GM23338 (cell line): ENCODE measurements around the gene MTHFR. TPM values are rescaled to one million over a fixed set of nuclear protein-coding genes. Genes with fewer than 3 reads are reported as not detected.

ENCODE experiments used
- ATAC-seq: fragments of 200-7000 bp; cut with Tn5 transposase; 3 replicates; pipeline ENCODE4 v1.9.1; 2020
- DNase-seq: peaks from one replicate; pipeline ENCODE4 v3.0.0-alpha.2; 2015; ENCODE audit warnings: low spot score
- H2AFZ ChIP-seq: fragments of 200-600 bp; sonication (generic); 2 replicates; pipeline ENCODE4 v1.8.0; 2016; ENCODE audit warnings: antibody characterized with exemption, mild to moderate bottlenecking, moderate library complexity
- H3F3A ChIP-seq: fragments of 200-600 bp; sonication (generic); replicated peaks from 2 replicates; pipeline ENCODE4 v1.8.0; 2017; ENCODE audit warnings: antibody characterized with exemption, mixed run types, low read depth
- H3K27ac ChIP-seq: fragments of 200-600 bp; sonication (generic); 2 replicates; pipeline ENCODE4 v1.6.1; 2016; ENCODE audit warnings: low read depth
- H3K27me3 ChIP-seq: fragments of 200-600 bp; sonication (generic); 2 replicates; pipeline ENCODE4 v1.8.0; 2016; ENCODE audit warnings: mild to moderate bottlenecking, mixed run types, moderate library complexity; ENCODE audit not compliant: insufficient read depth
- H3K36me3 ChIP-seq: fragments of 200-600 bp; sonication (generic); 2 replicates; pipeline ENCODE4 v1.8.0; 2016; ENCODE audit warnings: mild to moderate bottlenecking; ENCODE audit not compliant: insufficient read depth
- H3K4me1 ChIP-seq: fragments of 200-600 bp; sonication (generic); 2 replicates; pipeline ENCODE4 v1.8.0; 2016; ENCODE audit warnings: mild to moderate bottlenecking, moderate library complexity; ENCODE audit not compliant: insufficient read depth
- H3K4me2 ChIP-seq: fragments of 200-600 bp; sonication (generic); 2 replicates; pipeline ENCODE4 v1.7.1; 2017; ENCODE audit warnings: mixed run types
- H3K4me3 ChIP-seq: fragments of 200-600 bp; sonication (generic); 2 replicates; pipeline ENCODE4 v1.6.1; 2016; ENCODE audit warnings: mixed run types
- H3K79me2 ChIP-seq: fragments of 200-600 bp; sonication (generic); replicated peaks from 2 replicates; pipeline ENCODE4 v1.8.0; 2017; ENCODE audit warnings: mild to moderate bottlenecking; ENCODE audit not compliant: insufficient read depth
- H3K9me2 ChIP-seq: fragments of 200-600 bp; sonication (generic); 2 replicates; pipeline ENCODE4 v1.8.0; 2017; ENCODE audit not compliant: insufficient read depth
- H4K20me1 ChIP-seq: fragments of 200-600 bp; sonication (generic); replicated peaks from 2 replicates; pipeline ENCODE4 v1.8.0; 2017; ENCODE audit warnings: mild to moderate bottlenecking; ENCODE audit not compliant: insufficient read depth
- H3K27ac Mint-ChIP-seq: 2 replicates; pipeline ENCODE4 v1.8.0; 2020; ENCODE audit warnings: inconsistent platforms, mild to moderate bottlenecking, moderate library complexity, mixed read lengths
- H3K27me3 Mint-ChIP-seq: 3 replicates; pipeline ENCODE4 v1.8.0; 2022; ENCODE audit warnings: low read depth, mild to moderate bottlenecking, moderate library complexity, mixed read lengths, inconsistent platforms; ENCODE audit not compliant: insufficient read depth, poor library complexity
- H3K36me3 Mint-ChIP-seq: 3 replicates; pipeline ENCODE4 v1.8.0; 2021; ENCODE audit warnings: low read depth, mild to moderate bottlenecking, inconsistent platforms, moderate library complexity, mixed read lengths
- H3K4me1 Mint-ChIP-seq: 3 replicates; pipeline ENCODE4 v1.8.0; 2020; ENCODE audit warnings: mild to moderate bottlenecking, inconsistent platforms, mixed read lengths
- H3K4me3 Mint-ChIP-seq: 3 replicates; pipeline ENCODE4 v1.8.0; 2021; ENCODE audit warnings: moderate library complexity, mild to moderate bottlenecking, inconsistent platforms, mixed read lengths
- H3K9me3 Mint-ChIP-seq: 3 replicates; pipeline ENCODE4 v1.8.0; 2020; ENCODE audit warnings: moderate library complexity, mild to moderate bottlenecking, inconsistent platforms, mixed read lengths
- EZH2phosphoT487 ChIP-seq: fragments of 200-600 bp; sonication (generic); IDR thresholded peaks from one replicate; pipeline ENCODE4 v1.8.1; 2018; ENCODE audit warnings: antibody characterized with exemption; ENCODE audit not compliant: unreplicated experiment
- REST ChIP-seq: IDR thresholded peaks from one replicate; pipeline ENCODE4 v1.6.1; 2018; ENCODE audit warnings: antibody characterized with exemption; ENCODE audit not compliant: unreplicated experiment
- ZNF114 ChIP-seq: fragments of 250-450 bp; sonication (Bioruptor Pico); IDR thresholded peaks from 2 replicates; pipeline ENCODE4 v1.5.0; 2020; ENCODE audit warnings: mild to moderate bottlenecking, moderate library complexity
- ZNF462 ChIP-seq: fragments of 250-450 bp; sonication (Bioruptor Pico); IDR thresholded peaks from 2 replicates; pipeline ENCODE4 v1.5.0; 2020; ENCODE audit warnings: mild to moderate bottlenecking, moderate library complexity
- polyA plus RNA-seq: library from polyadenylated mRNA; unstranded; fragments of >200 nt; fragmentation: Nextera tagmentation; extraction: Ambion mirVana; gene quantifications from 2 replicates; pipeline ENCODE4 v1.2.1, GENCODE V29; 2016
- total RNA-seq: library from RNA; depleted of rRNA; stranded (reverse); fragments of >200 nt; shearing (Covaris generic); gene quantifications from 2 replicates; pipeline ENCODE4 v1.2.3, GENCODE V29; 2014

The MTHFR gene
- total and polyA plus RNA-seq, 2 experiments from 2014 or later, result 6.9 to 21.6 TPM

- no peak for TF ChIP-seq ZNF462 (CRISPR knock-in tag)
Measured at GRCh38 chr1:11778844-11779623, 26.7 kb downstream of the MTHFR start (continued).

- Histone ChIP-seq H3F3A (0 out of 2 replicates have a peak, but pooled peaks cover 2% of the 10 kb centered on the region), H3K4me3 (no peak overlapping the region), H3K36me3 (no peaks in the 10 kb centered on the region), H3K4me1 (no peaks in the 10 kb centered on the region), H4K20me1 (no peaks in the 10 kb centered on the region), H2AFZ (no peak overlapping the region), H3K4me2 (no peak overlapping the region), H3K27me3 (no peaks in the 10 kb centered on the region), H3K9me2 (no peaks in the 10 kb centered on the region), H3K27ac (no peak overlapping the region), H3K79me2 (no peaks in the 10 kb centered on the region)
- H3K4me3 Mint-ChIP-seq, result no peak overlapping the region
- peaks cover 6% of the 10 kb centered on the region for H3K27me3 Mint-ChIP-seq
- H3K27ac Mint-ChIP-seq, result no peak overlapping the region
- ATAC-seq, result no peak
- DNase-seq, result no peak
- H3K4me1 Mint-ChIP-seq, result 0 out of 3 replicates have a peak, but pooled peaks cover 2% of the 10 kb centered on the region
- H3K9me3 Mint-ChIP-seq, result no peaks in the 10 kb centered on the region
- no peaks in the 10 kb centered on the region for H3K36me3 Mint-ChIP-seq
- TF ChIP-seq ZNF462 (CRISPR knock-in tag) (no peak), EZH2phosphoT487 (no peak), ZNF114 (CRISPR knock-in tag) (no peak), REST (no peak)
Measured at GRCh38 chr1:11778336-11778735, 27.4 kb downstream of the MTHFR start.
